HG02642 (cell line): ENCODE data around the gene ABHD15.
"Not testable (repeated sequence)": the region's sequence is repeated elsewhere in the genome, so short reads cannot be mapped to it uniquely, and the experiment has no call there.

ENCODE experiments used
- ATAC-seq: cut with Tn5 transposase; IDR thresholded peaks from one replicate; pipeline ENCODE4 v1.9.1; 2021; ENCODE audit warnings: mild to moderate bottlenecking; ENCODE audit not compliant: unreplicated experiment, poor library complexity

Gene ABHD15

GRCh38 chr17:29571883-29572681, 5.2 kb upstream of the ABHD15 start:
- ATAC-seq = no peak

GRCh38 chr17:29571486-29571882, 4.6 kb upstream of the ABHD15 start:
- ATAC-seq = no peak

- ATAC-seq = no peak
These were observed 3.7 kb upstream of the ABHD15 start for GRCh38 chr17:29570521-29570920.

- ATAC-seq = no peak
These were observed 2.6 kb upstream of the ABHD15 start for GRCh38 chr17:29569245-29569950.

- peak; percentile 50 for ATAC-seq
These were observed 1.8 kb upstream of the ABHD15 start, which contains the start of gene TP53I13 for GRCh38 chr17:29568331-29569244. TSS of gene TP53I13 (plus strand) at chr17:29568701. CDS start at chr17:29568759, 58 bp downstream.

- peak; percentile 47 for ATAC-seq
These were observed 905 bp upstream of the ABHD15 start for GRCh38 chr17:29567554-29568330.

GRCh38 chr17:29567304-29567553, 392 bp upstream of the ABHD15 start:
- ATAC-seq = peak; percentile 8

GRCh38 chr17:29565643-29566472, 979 bp downstream of the ABHD15 start:
- no peak for ATAC-seq

GRCh38 chr17:29563816-29564215, 3.0 kb downstream of the ABHD15 start:
- no peak for ATAC-seq

- no peak for ATAC-seq
These were observed 4.2 kb downstream of the ABHD15 start for GRCh38 chr17:29562615-29563014.

GRCh38 chr17:29561554-29562517, 5.0 kb downstream of the ABHD15 start:
- no peak for ATAC-seq

GRCh38 chr17:29560316-29560715, 6.5 kb downstream of the ABHD15 start:
- no peak for ATAC-seq

- ATAC-seq = no peak
These were observed 7.2 kb downstream of the ABHD15 start for GRCh38 chr17:29559640-29560039.

GRCh38 chr17:29558139-29558538, 8.7 kb downstream of the ABHD15 start:
- ATAC-seq = not testable (repeated sequence)

- ATAC-seq = no peak
These were observed 9.1 kb downstream of the ABHD15 start for GRCh38 chr17:29557739-29558116.

- no peak for ATAC-seq
These were observed 9.6 kb downstream of the ABHD15 start for GRCh38 chr17:29557085-29557738.

GRCh38 chr17:29555840-29556239, 11.0 kb downstream of the ABHD15 start:
- ATAC-seq = no peak
